SK-N-SH (cell line): ENCODE data around the gene NXPE3. TPM values are rescaled to one million over a fixed set of nuclear protein-coding genes. Genes with fewer than 3 reads are reported as not detected.

Experiments
- CTCF ChIA-PET: fragments of 300-600, 350-600 bp; formaldehyde crosslinking; extraction: SDS; loops from one replicate; lab custom pipeline; 2021; lab: Yijun Ruan, JAX
- POLR2A ChIA-PET: fragments of 350-600 bp; sonication (Branson Sonifier 250); formaldehyde crosslinking; extraction: SDS; loops from one replicate; lab custom pipeline; 2020; ENCODE audit warnings: antibody characterized with exemption, inconsistent platforms; lab: Yijun Ruan, JAX
- DNase-seq: peaks from one replicate; pipeline ENCODE4 v3.0.0; 2012
- H2AFZ ChIP-seq: fragments of 200-600 bp; sonication (generic); 2 replicates; pipeline ENCODE4 v1.8.1; 2016; ENCODE audit warnings: antibody characterized with exemption, mild to moderate bottlenecking, low read depth
- H3F3A ChIP-seq: fragments of 200-600 bp; sonication (generic); replicated peaks from 2 replicates; pipeline ENCODE3; 2016; ENCODE audit warnings: antibody characterized with exemption, mild to moderate bottlenecking; ENCODE audit not compliant: insufficient read depth
- H3K27ac ChIP-seq, 2 experiments: fragments of 200-500 bp in 1 of 2; fragments of 200-600 bp in 1 of 2; sonication (Bioruptor generic) in 1 of 2; sonication (generic), shearing (Covaris generic) in 1 of 2; 2 replicates each; pipeline versions ENCODE4 v1.5.1 to v1.6.1; 2014 to 2016; ENCODE audit warnings: low read depth in 2 of 2, inconsistent platforms in 1 of 2, low read length in 1 of 2, mild to moderate bottlenecking in 1 of 2, mixed read lengths in 1 of 2
- H3K27me3 ChIP-seq: fragments of 200-600 bp; sonication (generic), shearing (Covaris generic); 2 replicates; pipeline ENCODE4 v1.6.1; 2016; ENCODE audit warnings: mixed run types; ENCODE audit not compliant: insufficient read depth
- H3K36me3 ChIP-seq, 2 experiments: fragments of 200-500 bp in 1 of 2; fragments of 200-600 bp in 1 of 2; sonication (Bioruptor generic) in 1 of 2; sonication (generic) in 1 of 2; replicated peaks in 1 of 2; 2 replicates each; pipeline versions ENCODE3 to v1.5.1; 2014 to 2016; ENCODE audit warnings: low read length in 1 of 2, mild to moderate bottlenecking in 1 of 2; ENCODE audit not compliant: insufficient read depth in 2 of 2, control insufficient read depth in 1 of 2
- H3K4me1 ChIP-seq, 2 experiments: fragments of 200-500 bp in 1 of 2; fragments of 200-600 bp in 1 of 2; sonication (Bioruptor generic) in 1 of 2; sonication (generic), shearing (Covaris generic) in 1 of 2; 2 replicates each; pipeline versions ENCODE4 v1.5.1 to v1.6.1; 2014 to 2016; ENCODE audit warnings: low read depth in 1 of 2, low read length in 1 of 2, mixed run types in 1 of 2; ENCODE audit not compliant: insufficient read depth in 2 of 2, control insufficient read depth in 1 of 2
- H3K4me2 ChIP-seq: fragments of 200-600 bp; sonication (generic), shearing (Covaris generic); 2 replicates; pipeline ENCODE4 v1.6.1; 2017; ENCODE audit warnings: mixed run types
- H3K4me3 ChIP-seq, 2 experiments: fragments of 200-500 bp in 1 of 2; fragments of 200-600 bp in 1 of 2; sonication (Bioruptor generic) in 1 of 2; sonication (generic), shearing (Covaris generic) in 1 of 2; 2 replicates each; pipeline versions ENCODE4 v1.5.1 to v1.8.1; 2014 to 2016; ENCODE audit warnings: low read depth in 2 of 2, inconsistent platforms in 1 of 2, low read length in 1 of 2, mild to moderate bottlenecking in 1 of 2, mixed read lengths in 1 of 2, moderate library complexity in 1 of 2
- H3K79me2 ChIP-seq: fragments of 200-600 bp; sonication (generic); 2 replicates; pipeline ENCODE4 v1.8.1; 2017; ENCODE audit warnings: mild to moderate bottlenecking; ENCODE audit not compliant: insufficient read depth
- H3K9ac ChIP-seq: fragments of 200-600 bp; sonication (generic); 2 replicates; pipeline ENCODE4 v1.6.1; 2017; ENCODE audit warnings: mixed run types
- H3K9me2 ChIP-seq: fragments of 200-600 bp; sonication (generic); 2 replicates; pipeline ENCODE4 v1.6.1; 2017; ENCODE audit warnings: mixed run types
- H3K9me3 ChIP-seq: fragments of 200-600 bp; sonication (generic); 2 replicates; pipeline ENCODE4 v1.6.1; 2017; ENCODE audit warnings: mixed run types, mild to moderate bottlenecking, moderate library complexity
- H4K20me1 ChIP-seq: fragments of 200-600 bp; sonication (generic); 2 replicates; pipeline ENCODE4 v1.6.1; 2017; ENCODE audit warnings: mild to moderate bottlenecking, mixed run types; ENCODE audit not compliant: insufficient read depth
- CTCF ChIP-seq: fragments of 200-600 bp; sonication (generic); IDR thresholded peaks from 2 replicates; pipeline ENCODE4 v1.6.1; 2017; ENCODE audit warnings: antibody characterized with exemption, mild to moderate bottlenecking, moderate library complexity
- ELF1 ChIP-seq: IDR thresholded peaks from 2 replicates; pipeline ENCODE4 v1.4.0; 2012
- EP300 ChIP-seq, 2 experiments: IDR thresholded peaks; 2 replicates each; pipeline versions ENCODE4 v1.4.0 to v1.6.1; 2012; ENCODE audit warnings: borderline replicate concordance in 1 of 2, low read depth in 1 of 2, low read length in 1 of 2
- EZH2phosphoT487 ChIP-seq: fragments of 200-600 bp; sonication (generic); IDR thresholded peaks from 2 replicates; pipeline ENCODE4 v1.6.1; 2017; ENCODE audit warnings: low read depth, mixed run types, mild to moderate bottlenecking, antibody characterized with exemption, moderate library complexity, borderline replicate concordance
- FOXJ3 ChIP-seq: sonication (generic); formaldehyde crosslinking; IDR thresholded peaks from 2 replicates; pipeline ENCODE4 v1.5.1; 2020; ENCODE audit warnings: mild to moderate bottlenecking, missing genetic modification reagents
- FOXM1 ChIP-seq: IDR thresholded peaks from 2 replicates; pipeline ENCODE4 v1.4.0; 2012; ENCODE audit warnings: low read depth, mild to moderate bottlenecking
- GABPA ChIP-seq: IDR thresholded peaks from 2 replicates; pipeline ENCODE4 v1.4.0; 2012; ENCODE audit warnings: low read depth, mild to moderate bottlenecking
- GATA2 ChIP-seq: sonication (generic); formaldehyde crosslinking; IDR thresholded peaks from 2 replicates; pipeline ENCODE4 v1.5.0; 2020; ENCODE audit warnings: mild to moderate bottlenecking, missing genetic modification reagents
- JUND ChIP-seq: IDR thresholded peaks from 2 replicates; pipeline ENCODE4 v1.4.0; 2012
- MAX ChIP-seq: IDR thresholded peaks from 2 replicates; pipeline ENCODE4 v1.4.0; 2012; ENCODE audit warnings: low read depth
- MEF2A ChIP-seq: IDR thresholded peaks from 2 replicates; pipeline ENCODE4 v1.4.0; 2012; ENCODE audit warnings: low read depth, borderline replicate concordance
- MXI1 ChIP-seq: IDR thresholded peaks from 2 replicates; pipeline ENCODE4 v1.6.1; 2012; ENCODE audit warnings: mild to moderate bottlenecking, low read depth, low read length, improper control_type of control experiment
- NFIC ChIP-seq: IDR thresholded peaks from 2 replicates; pipeline ENCODE4 v1.4.0; 2012; ENCODE audit warnings: borderline replicate concordance
- RAD21 ChIP-seq: IDR thresholded peaks from 2 replicates; pipeline ENCODE4 v1.6.1; 2012; ENCODE audit warnings: mild to moderate bottlenecking, low read length
- RCOR1 ChIP-seq: fragments of 150-350 bp; IDR thresholded peaks from 2 replicates; pipeline ENCODE4 v1.6.1; 2017; ENCODE audit warnings: antibody characterized with exemption, low read length
- SIN3A ChIP-seq: IDR thresholded peaks from 2 replicates; pipeline ENCODE4 v1.6.1; 2012; ENCODE audit warnings: low read depth, mild to moderate bottlenecking, low read length, moderate library complexity, borderline replicate concordance
- TAF1 ChIP-seq: IDR thresholded peaks from 2 replicates; pipeline ENCODE4 v1.6.1; 2012; ENCODE audit warnings: low read depth, mild to moderate bottlenecking, low read length, moderate library complexity, borderline replicate concordance
- TCF12 ChIP-seq: IDR thresholded peaks from 2 replicates; pipeline ENCODE4 v1.4.0; 2012
- TEAD4 ChIP-seq: IDR thresholded peaks from 2 replicates; pipeline ENCODE4 v1.4.0; 2012; ENCODE audit warnings: mild to moderate bottlenecking, borderline replicate concordance; ENCODE audit not compliant: insufficient read depth
- USF1 ChIP-seq: IDR thresholded peaks from 2 replicates; pipeline ENCODE4 v1.4.0; 2012; ENCODE audit warnings: low read depth, borderline replicate concordance
- YY1 ChIP-seq: IDR thresholded peaks from 2 replicates; pipeline ENCODE4 v1.4.0; 2012; ENCODE audit warnings: low read depth, mild to moderate bottlenecking
- ZBTB33 ChIP-seq: IDR thresholded peaks from 2 replicates; pipeline ENCODE4 v1.4.0; 2012; ENCODE audit warnings: low read depth, borderline replicate concordance
- WGBS: methylation state at CpG from one replicate; pipeline ENCODE4 v1.1.6; 2017; ENCODE audit warnings: low lambda C conversion rate; 5-methylcytosine and 5-hydroxymethylcytosine counted together
- polyA plus RNA-seq, 3 experiments: library from polyadenylated mRNA; depleted of rRNA; stranded (reverse); fragments of >200 nt; gene quantifications; 2 replicates each; pipeline ENCODE4 v1.2.3, GENCODE V29; 2012
- TF ChIP-seq, protein P1 (sequence below): IDR thresholded peaks from 2 replicates; pipeline ENCODE4; 2012
- TF ChIP-seq, protein P2 (sequence below): fragments of 150-350 bp; IDR thresholded peaks from 2 replicates; pipeline ENCODE4 v1.6.1; 2016; ENCODE audit warnings: mild to moderate bottlenecking, low read depth, low read length
- TF ChIP-seq, protein P3 (sequence below): fragments of 150-350 bp; IDR thresholded peaks from 2 replicates; pipeline ENCODE4 v1.6.1; 2017; ENCODE audit warnings: antibody characterized with exemption, low read length, low read depth, borderline replicate concordance

NXPE3 gene
- polyA plus RNA-seq, 1 of the 3 experiments (the other 2 are of a cell fraction), result 21.3 TPM

DNA sequence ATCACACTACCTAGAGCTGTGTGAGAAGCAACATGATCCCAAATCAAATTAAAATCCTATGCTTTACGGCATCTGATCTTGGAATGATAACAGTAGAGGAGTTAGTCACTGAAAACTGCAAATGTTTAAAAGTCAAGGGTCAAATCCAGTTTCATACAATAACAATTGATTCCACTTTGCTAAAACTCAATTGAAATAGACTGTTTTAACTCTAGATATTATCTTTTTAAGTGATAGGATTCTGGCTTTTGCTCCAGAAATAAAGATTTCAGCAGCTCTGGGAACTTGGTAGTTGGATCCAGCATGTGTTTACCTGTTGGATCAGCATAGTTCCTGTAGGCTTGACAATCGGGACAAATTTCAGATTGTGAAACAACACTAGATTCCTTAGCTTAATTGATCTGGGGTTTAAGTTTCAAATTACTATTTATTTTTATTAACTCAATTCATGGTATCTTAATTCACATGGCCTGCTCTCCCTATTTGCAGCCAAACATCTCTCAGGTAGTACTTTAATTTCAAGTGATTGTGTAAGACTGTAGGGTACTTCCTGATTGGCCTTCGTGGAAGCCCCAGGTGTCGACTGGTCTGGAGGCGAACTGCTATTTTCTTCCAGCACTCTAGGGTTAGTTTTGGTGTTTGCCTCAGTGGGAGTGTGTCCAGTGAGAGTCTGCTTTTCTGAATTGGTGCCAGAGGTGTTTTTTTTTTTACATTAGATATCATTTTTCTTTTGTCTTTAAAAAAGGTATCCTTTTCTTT is 86.9 kb downstream of the NXPE3 start:
- WGBS, result 53% methylated on average over 5 of the region's 5 CpGs
- H3K4me2 ChIP-seq, result no peak overlapping the region
- no peaks in the 10 kb centered on the region for H4K20me1 ChIP-seq
- H3K9me3 ChIP-seq, result no peaks in the 10 kb centered on the region
- peaks cover 0 to 17% of the 10 kb centered on the region in 2 experiments; a peak in 2 of 4 replicates for H3K4me1 ChIP-seq
- H3K36me3 ChIP-seq, result peaks cover 11 to 15% of the 10 kb centered on the region in 2 experiments
- no peaks in the 10 kb centered on the region for H3K79me2 ChIP-seq
- peak; percentile 27 for DNase-seq
- no peak overlapping the region for H3K4me3 ChIP-seq
- POLR2A ChIA-PET, result interaction anchor here (0.6 to 1.4 kb wide), 2 partner anchors 17 to 537 kb away, joined by 3 to 5 read pairs; partner anchors contain the start of gene NFKBIZ
- CTCF ChIA-PET, result interaction anchor here (0.8 to 1.6 kb wide), 3 partner anchors 52 to 359 kb away, joined by 4 to 5 read pairs (median 4); no protein-coding TSS in a partner anchor
- H3K27ac ChIP-seq, result peak overlapping the region; percentile 40 to 54; a peak in 3 of 4 replicates
- peaks cover 55% of the 10 kb centered on the region for H3F3A ChIP-seq
- no peaks in the 10 kb centered on the region for H3K9me2 ChIP-seq
- no peak overlapping the region for H2AFZ ChIP-seq
- no peaks in the 10 kb centered on the region for H3K27me3 ChIP-seq
- H3K9ac ChIP-seq, result no peak overlapping the region
- TF ChIP-seq USF1, result no peak
- TF ChIP-seq SIN3A, result no peak
- TF ChIP-seq TCF12, result peak; percentile 90
- TF ChIP-seq YY1, result no peak
- peak; percentile 65; the same call in 1 of the 2 replicates for TF ChIP-seq FOXM1
- TF ChIP-seq CTCF, result no peak
- no peak for TF ChIP-seq TAF1
- TF ChIP-seq ZBTB33, result no peak
- peak; percentile 58; the same call in 1 of the 2 replicates for TF ChIP-seq TEAD4
- TF ChIP-seq MAX, result no peak
- TF ChIP-seq, protein P1, sequence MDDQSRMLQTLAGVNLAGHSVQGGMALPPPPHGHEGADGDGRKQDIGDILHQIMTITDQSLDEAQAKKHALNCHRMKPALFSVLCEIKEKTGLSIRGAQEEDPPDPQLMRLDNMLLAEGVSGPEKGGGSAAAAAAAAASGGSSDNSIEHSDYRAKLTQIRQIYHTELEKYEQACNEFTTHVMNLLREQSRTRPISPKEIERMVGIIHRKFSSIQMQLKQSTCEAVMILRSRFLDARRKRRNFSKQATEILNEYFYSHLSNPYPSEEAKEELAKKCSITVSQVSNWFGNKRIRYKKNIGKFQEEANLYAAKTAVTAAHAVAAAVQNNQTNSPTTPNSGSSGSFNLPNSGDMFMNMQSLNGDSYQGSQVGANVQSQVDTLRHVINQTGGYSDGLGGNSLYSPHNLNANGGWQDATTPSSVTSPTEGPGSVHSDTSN, result peak; percentile 57
- TF ChIP-seq EZH2phosphoT487, result no peak
- TF ChIP-seq JUND, result peak; percentile 49
- no peak for TF ChIP-seq GABPA
- peak; percentile 67 to 77 for TF ChIP-seq EP300 (IDR thresholded peaks at IDR 0.05; ENCODE audit: borderline replicate concordance in 1 of 2, low read depth in 1 of 2, low read length in 1 of 2)
- TF ChIP-seq RAD21, result peak; percentile 13; the same call in 1 of the 2 replicates
- peak; percentile 90 for TF ChIP-seq GATA2
- no peak for TF ChIP-seq ELF1
- TF ChIP-seq, protein P2, sequence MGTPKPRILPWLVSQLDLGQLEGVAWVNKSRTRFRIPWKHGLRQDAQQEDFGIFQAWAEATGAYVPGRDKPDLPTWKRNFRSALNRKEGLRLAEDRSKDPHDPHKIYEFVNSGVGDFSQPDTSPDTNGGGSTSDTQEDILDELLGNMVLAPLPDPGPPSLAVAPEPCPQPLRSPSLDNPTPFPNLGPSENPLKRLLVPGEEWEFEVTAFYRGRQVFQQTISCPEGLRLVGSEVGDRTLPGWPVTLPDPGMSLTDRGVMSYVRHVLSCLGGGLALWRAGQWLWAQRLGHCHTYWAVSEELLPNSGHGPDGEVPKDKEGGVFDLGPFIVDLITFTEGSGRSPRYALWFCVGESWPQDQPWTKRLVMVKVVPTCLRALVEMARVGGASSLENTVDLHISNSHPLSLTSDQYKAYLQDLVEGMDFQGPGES, result no peak
- TF ChIP-seq MEF2A, result peak; percentile 18; the same call in 1 of the 2 replicates
- TF ChIP-seq NFIC, result peak; percentile 62; the same call in 1 of the 2 replicates
- no peak for TF ChIP-seq MXI1
- TF ChIP-seq FOXJ3 (CRISPR knock-in tag), result no peak
- peak; percentile 69; the same call in 1 of the 2 replicates for TF ChIP-seq RCOR1
- TF ChIP-seq, protein P3, sequence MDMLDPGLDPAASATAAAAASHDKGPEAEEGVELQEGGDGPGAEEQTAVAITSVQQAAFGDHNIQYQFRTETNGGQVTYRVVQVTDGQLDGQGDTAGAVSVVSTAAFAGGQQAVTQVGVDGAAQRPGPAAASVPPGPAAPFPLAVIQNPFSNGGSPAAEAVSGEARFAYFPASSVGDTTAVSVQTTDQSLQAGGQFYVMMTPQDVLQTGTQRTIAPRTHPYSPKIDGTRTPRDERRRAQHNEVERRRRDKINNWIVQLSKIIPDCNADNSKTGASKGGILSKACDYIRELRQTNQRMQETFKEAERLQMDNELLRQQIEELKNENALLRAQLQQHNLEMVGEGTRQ, result no peak
